PFSK-1 (cell line): ENCODE results near the gene MYH9.

ENCODE experiments used
- FOXP2 ChIP-seq: optimal IDR thresholded peaks from 2 replicates; pipeline ENCODE3; 2011; ENCODE audit warnings: borderline replicate concordance, control low read depth, inconsistent platforms; ENCODE audit not compliant: insufficient read depth; ENCODE audit errors: extremely low read length, extremely low read depth
- POLR2AphosphoS5 ChIP-seq: IDR thresholded peaks from 2 replicates; pipeline ENCODE4 v1.6.1; 2012; ENCODE audit warnings: low read depth, mild to moderate bottlenecking, control low read depth, low read length, moderate library complexity
- REST ChIP-seq, 2 experiments: IDR thresholded peaks; 2 replicates each; pipeline versions ENCODE4 v1.6.1 to v1.8.0; 2011 to 2012; ENCODE audit warnings: low read depth in 2 of 2, low read length in 2 of 2, control low read depth in 1 of 2, inconsistent platforms in 1 of 2, mild to moderate bottlenecking in 1 of 2, moderate library complexity in 1 of 2; ENCODE audit not compliant: insufficient read depth in 1 of 2
- SIN3A ChIP-seq: IDR thresholded peaks from 2 replicates; pipeline ENCODE4 v1.6.1; 2012; ENCODE audit warnings: mild to moderate bottlenecking, low read length, moderate library complexity, borderline replicate concordance; ENCODE audit not compliant: insufficient read depth
- TAF1 ChIP-seq: IDR thresholded peaks from 2 replicates; pipeline ENCODE4 v1.6.1; 2012; ENCODE audit warnings: low read length, control low read depth, borderline replicate concordance; ENCODE audit not compliant: insufficient read depth

GRCh38 chr22:36282328-36282831 lies 105.4 kb downstream of the MYH9 start:
- TF ChIP-seq SIN3A (no peak), POLR2AphosphoS5 (no peak), REST (IDR thresholded peaks at IDR 0.05; ENCODE audit: insufficient read depth in 1 of 2, low read depth in 2 of 2, low read length in 2 of 2) (no peak), FOXP2 (no peak), TAF1 (no peak)
